Spleen (tissue), 11 donors: ENCODE measurements around the gene CD248. TPM values are rescaled to one million over a fixed set of nuclear protein-coding genes. Genes with fewer than 3 reads are reported as not detected.
A peak's percentile ranks its signal among the peaks of the same experiment; 100 is the strongest.

ENCODE experiments used
- DNase-seq: peaks from one replicate; pipeline ENCODE4 v3.0.0-alpha.2; 2020
- H3K27ac ChIP-seq, 8 donors: fragments of 200-600 bp; sonication (generic) in 7 of 8; 1 replicate in 4 of 8; 2 replicates in 4 of 8; pipeline versions ENCODE4 v1.5.0 to v1.8.0; 2016 to 2021; ENCODE audit warnings: inconsistent platforms in 4 of 8, mild to moderate bottlenecking in 4 of 8, moderate library complexity in 1 of 8
- H3K27me3 ChIP-seq, 7 donors: fragments of 200-600 bp; sonication (generic) in 6 of 7; replicated peaks in 1 of 7; 1 replicate in 4 of 7; 2 replicates in 3 of 7; pipeline versions ENCODE4 v1.5.0 to v1.8.0; 2016 to 2021; ENCODE audit warnings: inconsistent platforms in 3 of 7, mild to moderate bottlenecking in 1 of 7
- H3K36me3 ChIP-seq, 6 donors: fragments of 200-600 bp; sonication (generic) in 5 of 6; 1 replicate in 4 of 6; 2 replicates in 2 of 6; pipeline versions ENCODE4 v1.5.0 to v1.8.0; 2016 to 2021; ENCODE audit warnings: inconsistent platforms in 2 of 6
- H3K4me1 ChIP-seq, 6 donors: fragments of 200-600 bp; sonication (generic) in 5 of 6; 1 replicate in 3 of 6; 2 replicates in 3 of 6; pipeline versions ENCODE4 v1.5.0 to v1.8.0; 2016 to 2021; ENCODE audit warnings: inconsistent platforms in 3 of 6
- H3K4me3 ChIP-seq, 8 donors: fragments of 200-600 bp; sonication (generic) in 7 of 8; 1 replicate in 4 of 8; 2 replicates in 4 of 8; pipeline versions ENCODE4 v1.5.0 to v1.8.0; 2016 to 2021; ENCODE audit warnings: inconsistent platforms in 4 of 8, mild to moderate bottlenecking in 4 of 8, moderate library complexity in 2 of 8
- H3K9me3 ChIP-seq, 8 donors: fragments of 200-600 bp; sonication (generic) in 7 of 8; 1 replicate in 4 of 8; 2 replicates in 4 of 8; pipeline versions ENCODE4 v1.5.0 to v1.8.0; 2016 to 2021; ENCODE audit warnings: inconsistent platforms in 4 of 8
- CTCF ChIP-seq, 11 experiments: fragments of 200-600 bp in 7 of 11; fragments of 450-650 bp in 4 of 11; sonication (generic) in 4 of 11; IDR thresholded peaks in 8 of 11; conservative IDR thresholded peaks in 3 of 11; 1 replicate in 7 of 11; 2 replicates in 4 of 11; pipeline versions ENCODE4 v1.4.0 to v1.8.0; 2016 to 2021; ENCODE audit warnings: antibody characterized with exemption in 11 of 11, inconsistent platforms in 4 of 11, mild to moderate bottlenecking in 1 of 11
- POLR2A ChIP-seq, 3 donors: fragments of 450-650 bp; IDR thresholded peaks; one replicate each; pipeline ENCODE4 v1.5.1; 2017; ENCODE audit warnings: antibody characterized with exemption in 3 of 3, mild to moderate bottlenecking in 1 of 3
- POLR2AphosphoS5 ChIP-seq, 3 donors: sonication (generic); formaldehyde crosslinking; IDR thresholded peaks; one replicate each; pipeline ENCODE4 v1.5.1; 2017; ENCODE audit warnings: antibody characterized with exemption in 3 of 3
- WGBS, 5 donors: extraction: QIAGEN DNeasy Blood & Tissue Kit in 3 of 5; methylation state at CpG; one replicate each; pipeline versions ENCODE4 v1.1.5 to v1.1.7; 2013 to 2018; 5-methylcytosine and 5-hydroxymethylcytosine counted together
- intact Hi-C: fragments of 100-400 bp; cut with DNase I; formaldehyde crosslinking; loops from one replicate; pipeline ENCODE4 v1.15.0; 2023; ENCODE audit warnings: low total_unique reads
- polyA plus RNA-seq, 3 donors: library from polyadenylated mRNA; stranded (reverse); fragments of 200-250 nt; gene quantifications; one replicate each; pipeline ENCODE4 v1.2.1, GENCODE V29; 2013
- total RNA-seq, 7 donors: library from RNA; depleted of rRNA in 3 of 7; stranded (reverse); fragments of >200 nt in 3 of 7; fragmentation: NEBNext Ultra II Directional in 4 of 7; extraction: Animal tissue kit (Norgen Biotek cat#: 25700) in 4 of 7; gene quantifications; one replicate each; pipeline versions ENCODE4 v1.1.0 to v1.2.1, GENCODE V29; 2016 to 2021
- donor health status: healthy with polysubstance abuse.
- donor health status: DM: no; HTN: no; CAD: no; lungs with moderate emphysema.
- donor health status: DM: no; HTN: no; CAD: no.
- donor health status: Bipolar disorder and iron deficiency.
- donor health status: healthy.
- donor health status: DM: no; HTN: no; CAD: no.
- donor health status: DM: yes; HTN: yes; CAD: no.

Gene CD248
- total and polyA plus RNA-seq, 10 donors: 1.7 to 15.7 (median 4.9) TPM

DNA sequence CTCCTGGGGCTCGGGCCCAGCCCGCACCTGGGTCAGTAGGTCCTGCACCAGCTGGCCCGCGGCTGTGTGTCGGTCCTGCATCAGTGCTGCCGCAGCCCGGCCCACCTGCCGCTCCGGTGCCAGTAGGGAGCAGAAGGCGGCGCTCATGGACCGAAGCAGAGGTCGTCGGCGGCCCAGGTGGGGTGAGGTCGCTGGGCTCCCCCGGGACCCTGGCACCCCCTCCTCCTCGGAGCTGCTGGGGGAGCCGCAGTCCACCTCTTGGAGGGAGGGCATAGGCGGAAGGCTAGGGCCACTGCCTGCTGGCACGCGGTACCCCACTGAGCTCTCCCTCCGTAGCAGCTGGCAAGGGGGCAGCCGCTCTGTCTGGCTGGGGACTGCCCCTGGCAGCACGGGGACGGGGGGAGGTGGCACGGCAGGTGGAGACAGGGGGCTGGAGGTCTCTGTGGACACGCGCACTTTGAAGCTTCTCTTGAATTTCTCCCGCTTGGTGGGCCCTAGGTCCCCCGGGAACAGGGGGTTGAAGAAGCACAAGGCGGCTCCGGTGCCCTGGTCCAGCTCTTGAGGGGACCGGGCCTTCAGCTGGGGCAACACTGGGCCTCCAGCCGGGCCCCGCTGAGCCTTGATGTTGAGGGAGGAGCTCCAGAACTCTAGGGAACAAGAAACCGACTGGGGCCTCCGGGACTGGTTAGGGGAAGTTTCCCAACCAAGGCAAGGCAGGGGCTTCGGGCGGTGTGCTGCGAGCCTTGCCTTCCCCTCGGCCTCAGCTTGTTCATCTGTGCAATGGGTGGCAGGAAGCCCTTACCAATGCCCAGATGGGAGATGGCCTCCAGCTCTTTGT lies 18.0 kb upstream of the CD248 start:
- WGBS, 5 donors: 66 to 88% (median 81%) methylated on average over 24 to 42 of the region's 42 CpGs
- Histone ChIP-seq H3K27me3 (peaks cover 0 to 11% (median 0%) of the 10 kb centered on the region in 7 donors), H3K27ac (peak overlapping the region in 3 of 8 donors; percentile 66 to 85 (median 83)), H3K4me1 (peaks cover 11 to 48% (median 36%) of the 10 kb centered on the region in 6 donors), H3K4me3 (peak overlapping the region in 7 of 8 donors; percentile 2 to 75 (median 54)), H3K9me3 (no peaks in the 10 kb centered on the region), H3K36me3 (peaks cover 0 to 67% (median 39%) of the 10 kb centered on the region in 6 donors)
- TF ChIP-seq CTCF (IDR thresholded peaks at IDR 0.05 in 8 of 11, conservative IDR thresholded peaks at IDR 0.05 in 3 of 11): no peak
- no peak for TF ChIP-seq POLR2A (IDR thresholded peaks at IDR 0.05)
- TF ChIP-seq POLR2AphosphoS5 (IDR thresholded peaks at IDR 0.05): no peak
- intact Hi-C loops: no loop called here
- DNase-seq: peak; percentile 69

DNA sequence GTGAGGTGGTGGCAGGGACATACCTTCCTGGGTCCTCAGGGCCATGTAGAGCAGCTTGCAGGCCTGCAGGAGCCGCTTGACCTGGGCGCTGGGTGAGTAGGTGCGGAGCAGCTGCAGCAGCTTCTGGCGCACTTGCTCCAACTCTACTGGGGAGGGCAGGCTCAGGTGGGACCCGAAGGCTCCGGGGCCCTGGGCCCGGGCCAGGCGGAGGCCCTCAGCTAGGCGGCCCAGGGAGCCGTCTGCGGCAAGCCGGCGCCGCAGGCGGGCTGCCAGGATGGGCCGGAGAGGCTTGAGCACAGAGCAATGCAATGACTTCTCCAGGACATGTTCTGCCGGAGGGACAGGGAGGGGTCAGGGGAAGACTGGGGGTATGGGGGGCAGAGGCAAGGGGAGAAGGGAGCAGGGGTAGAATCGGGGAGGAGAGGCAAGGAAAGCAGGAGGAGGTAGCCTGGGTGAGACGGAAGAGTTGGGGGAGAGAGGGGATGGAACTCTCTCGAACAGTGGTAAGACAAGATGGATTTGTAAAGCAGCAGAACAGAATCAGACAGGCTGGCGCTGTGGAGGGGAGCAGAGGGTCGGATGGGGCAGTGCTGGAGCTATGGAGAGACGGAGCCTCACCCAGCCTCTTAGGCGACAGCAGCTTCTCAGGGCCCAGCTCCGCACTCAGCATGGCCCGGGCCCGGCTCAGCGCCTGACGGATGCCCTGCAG lies 17.2 kb upstream of the CD248 start:
- Histone ChIP-seq H3K36me3 (peaks cover 0 to 59% (median 31%) of the 10 kb centered on the region in 6 donors), H3K4me1 (peaks cover 11 to 56% (median 42%) of the 10 kb centered on the region in 6 donors), H3K9me3 (no peaks in the 10 kb centered on the region), H3K27me3 (peaks cover 0 to 11% (median 0%) of the 10 kb centered on the region in 7 donors), H3K4me3 (no peak overlapping the region), H3K27ac (no peak overlapping the region)
- TF ChIP-seq CTCF (IDR thresholded peaks at IDR 0.05 in 8 of 11, conservative IDR thresholded peaks at IDR 0.05 in 3 of 11): no peak
- no peak for TF ChIP-seq POLR2AphosphoS5 (IDR thresholded peaks at IDR 0.05)
- TF ChIP-seq POLR2A (IDR thresholded peaks at IDR 0.05): no peak
- peak; percentile 68 for DNase-seq
- intact Hi-C loops: no loop called here
- WGBS, 5 donors: 86 to 93% (median 90%) methylated on average over 21 to 29 of the region's 29 CpGs

DNA sequence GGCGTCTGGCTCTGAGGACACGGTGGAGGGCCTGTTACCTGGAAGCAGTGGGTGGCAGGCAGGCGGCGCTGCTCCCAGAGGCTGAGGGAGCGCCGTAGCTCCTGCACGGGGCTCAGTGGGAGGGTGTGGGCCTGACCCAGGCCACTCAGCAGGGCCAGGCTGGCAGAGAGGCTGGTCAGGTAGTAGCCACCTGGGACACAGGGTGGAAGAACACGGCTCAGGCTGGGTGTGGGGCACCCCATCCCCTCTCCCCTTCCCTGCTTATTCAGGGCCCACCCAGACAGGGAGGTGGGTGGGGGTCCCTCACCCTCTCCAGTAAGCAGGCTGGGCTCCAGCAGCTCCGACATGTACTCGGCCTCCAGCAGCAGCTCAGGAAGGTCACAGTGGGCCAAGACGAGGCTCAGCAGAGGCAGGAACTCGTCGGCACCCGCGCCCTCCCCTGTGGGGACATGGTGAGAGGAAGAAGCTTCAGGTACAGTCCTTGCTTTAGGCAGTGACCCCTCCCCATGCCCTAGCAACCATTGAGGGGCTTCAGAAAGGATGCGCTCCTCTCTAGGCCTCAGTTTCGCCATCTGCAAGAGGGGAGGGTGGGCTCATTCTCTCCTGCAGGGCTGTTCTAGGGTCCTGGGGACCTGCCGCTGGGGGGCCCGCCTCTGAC lies 16.5 kb upstream of the CD248 start:
- no peak overlapping the region for H3K27ac ChIP-seq
- H3K9me3 ChIP-seq: no peaks in the 10 kb centered on the region
- TF ChIP-seq POLR2AphosphoS5 (IDR thresholded peaks at IDR 0.05) (no peak), POLR2A (IDR thresholded peaks at IDR 0.05) (no peak), CTCF (IDR thresholded peaks at IDR 0.05 in 8 of 11, conservative IDR thresholded peaks at IDR 0.05 in 3 of 11) (no peak)
- peaks cover 0 to 11% (median 0%) of the 10 kb centered on the region in 7 donors for H3K27me3 ChIP-seq
- peak; percentile 63 for DNase-seq
- peaks cover 0 to 52% (median 24%) of the 10 kb centered on the region in 6 donors for H3K36me3 ChIP-seq
- no peak overlapping the region for H3K4me3 ChIP-seq
- intact Hi-C loops: no loop called here
- 86 to 92% (median 88%) methylated on average over 15 to 19 of the region's 19 CpGs for WGBS, 5 donors
- H3K4me1 ChIP-seq: peaks cover 16 to 63% (median 49%) of the 10 kb centered on the region in 6 donors
